Upper lobe of left lung (tissue), 4 donors: ENCODE measurements around the gene PTP4A1.

Source experiments
- EP300 ChIP-seq, 4 donors: sonication (generic); formaldehyde crosslinking; IDR thresholded peaks; one replicate each; pipeline ENCODE4 v1.5.1; 2017; ENCODE audit warnings: antibody characterized with exemption in 4 of 4, control low read depth in 2 of 4
- POLR2A ChIP-seq, 4 donors: fragments of 450-650 bp; IDR thresholded peaks; one replicate each; pipeline ENCODE4 v1.5.1; 2016 to 2017; ENCODE audit warnings: antibody characterized with exemption in 4 of 4, mild to moderate bottlenecking in 2 of 4
- POLR2AphosphoS5 ChIP-seq, 2 donors: sonication (generic); formaldehyde crosslinking; IDR thresholded peaks; one replicate each; pipeline ENCODE4 v1.5.1; 2017; ENCODE audit warnings: antibody characterized with exemption in 2 of 2
- TF ChIP-seq, protein P1 (sequence below), 6 experiments: fragments of 450-650 bp in 4 of 6; fragments of 200-600 bp in 2 of 6; sonication (generic) in 2 of 6; IDR thresholded peaks; one replicate each; pipeline ENCODE4 v1.5.1; 2016 to 2019; ENCODE audit warnings: antibody characterized with exemption in 6 of 6

DNA sequence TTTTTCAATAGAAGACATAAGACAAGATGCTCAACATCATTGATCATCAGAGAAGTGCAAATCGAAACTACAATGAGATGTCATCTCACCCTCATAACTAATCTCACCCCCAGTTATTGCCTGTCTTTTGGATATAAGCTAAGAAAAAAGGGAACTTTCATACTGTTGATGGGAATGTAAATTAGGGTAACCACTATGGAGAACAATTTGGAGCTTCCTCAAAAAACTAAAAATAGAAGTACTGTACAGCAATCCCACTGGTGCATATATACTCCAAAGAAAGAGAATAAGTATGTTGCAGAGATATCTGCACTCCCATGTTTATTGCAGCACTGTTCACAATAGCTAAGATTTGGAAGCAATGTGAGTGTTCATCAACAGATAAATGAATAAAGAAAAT lies 37.0 kb downstream of the PTP4A1 start:
- TF ChIP-seq, protein P1, sequence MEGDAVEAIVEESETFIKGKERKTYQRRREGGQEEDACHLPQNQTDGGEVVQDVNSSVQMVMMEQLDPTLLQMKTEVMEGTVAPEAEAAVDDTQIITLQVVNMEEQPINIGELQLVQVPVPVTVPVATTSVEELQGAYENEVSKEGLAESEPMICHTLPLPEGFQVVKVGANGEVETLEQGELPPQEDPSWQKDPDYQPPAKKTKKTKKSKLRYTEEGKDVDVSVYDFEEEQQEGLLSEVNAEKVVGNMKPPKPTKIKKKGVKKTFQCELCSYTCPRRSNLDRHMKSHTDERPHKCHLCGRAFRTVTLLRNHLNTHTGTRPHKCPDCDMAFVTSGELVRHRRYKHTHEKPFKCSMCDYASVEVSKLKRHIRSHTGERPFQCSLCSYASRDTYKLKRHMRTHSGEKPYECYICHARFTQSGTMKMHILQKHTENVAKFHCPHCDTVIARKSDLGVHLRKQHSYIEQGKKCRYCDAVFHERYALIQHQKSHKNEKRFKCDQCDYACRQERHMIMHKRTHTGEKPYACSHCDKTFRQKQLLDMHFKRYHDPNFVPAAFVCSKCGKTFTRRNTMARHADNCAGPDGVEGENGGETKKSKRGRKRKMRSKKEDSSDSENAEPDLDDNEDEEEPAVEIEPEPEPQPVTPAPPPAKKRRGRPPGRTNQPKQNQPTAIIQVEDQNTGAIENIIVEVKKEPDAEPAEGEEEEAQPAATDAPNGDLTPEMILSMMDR (IDR thresholded peaks at IDR 0.05) = no peak
- TF ChIP-seq POLR2AphosphoS5 (IDR thresholded peaks at IDR 0.05) = no peak
- TF ChIP-seq POLR2A (IDR thresholded peaks at IDR 0.05) = no peak
- TF ChIP-seq EP300 (IDR thresholded peaks at IDR 0.05) = no peak
